ENCODE results near the gene SPTBN4. TPM values are rescaled to one million over a fixed set of nuclear protein-coding genes. Genes with fewer than 3 reads are reported as not detected.
"Not testable (repeated sequence)": the region's sequence is repeated elsewhere in the genome, so short reads cannot be mapped to it uniquely, and the experiment has no call there.

Gene SPTBN4
- total RNA-seq, 1 experiment from 2014 or later = 4.5 TPM

GRCh38 chr19:40433391-40434216 lies 33.2 kb upstream of the SPTBN4 start:
- DNase-seq (ENCODE audit: low spot score) = peak; percentile 74
- in situ Hi-C loops (cut with HindIII; ENCODE audit: low sequenced_read_pairs) = no loop called here

- no peak for DNase-seq (ENCODE audit: low spot score)
- in situ Hi-C loops (cut with HindIII; ENCODE audit: low sequenced_read_pairs) = no loop called here
Measured at GRCh38 chr19:40438284-40438683, 28.5 kb upstream of the SPTBN4 start.

GRCh38 chr19:40441719-40442253 lies 25.0 kb upstream of the SPTBN4 start:
- in situ Hi-C loops (cut with HindIII; ENCODE audit: low sequenced_read_pairs) = no loop called here
- no peak for DNase-seq (ENCODE audit: low spot score)

GRCh38 chr19:40442328-40443130 lies 24.3 kb upstream of the SPTBN4 start:
- no peak for DNase-seq (ENCODE audit: low spot score)
- in situ Hi-C loops (cut with HindIII; ENCODE audit: low sequenced_read_pairs) = no loop called here

- peak; percentile 99 for DNase-seq (ENCODE audit: low spot score)
- in situ Hi-C loops (cut with HindIII; ENCODE audit: low sequenced_read_pairs) = no loop called here
Measured at GRCh38 chr19:40443131-40443999, 23.4 kb upstream of the SPTBN4 start.

GRCh38 chr19:40444000-40444824 lies 22.6 kb upstream of the SPTBN4 start, which contains the start of gene SERTAD3:
SERTAD3 (minus strand) TSS chr19:40444335; CDS start chr19:40442080, 2,255 bp downstream.
- DNase-seq (ENCODE audit: low spot score) = peak; percentile 95
- in situ Hi-C loops (cut with HindIII; ENCODE audit: low sequenced_read_pairs) = no loop called here

- in situ Hi-C loops (cut with HindIII; ENCODE audit: low sequenced_read_pairs) = no loop called here
- no peak for DNase-seq (ENCODE audit: low spot score)
Measured at GRCh38 chr19:40444825-40445312, 21.9 kb upstream of the SPTBN4 start.

- DNase-seq (ENCODE audit: low spot score) = no peak
- in situ Hi-C loops (cut with HindIII; ENCODE audit: low sequenced_read_pairs) = no loop called here
Measured at GRCh38 chr19:40445780-40446262, 21.0 kb upstream of the SPTBN4 start.

GRCh38 chr19:40446263-40446784 lies 20.5 kb upstream of the SPTBN4 start:
- in situ Hi-C loops (cut with HindIII; ENCODE audit: low sequenced_read_pairs) = no loop called here
- no peak for DNase-seq (ENCODE audit: low spot score)

GRCh38 chr19:40449506-40449905 lies 17.3 kb upstream of the SPTBN4 start:
- in situ Hi-C loops (cut with HindIII; ENCODE audit: low sequenced_read_pairs) = no loop called here
- no peak for DNase-seq (ENCODE audit: low spot score)

GRCh38 chr19:40450664-40451063 lies 16.1 kb upstream of the SPTBN4 start:
- DNase-seq (ENCODE audit: low spot score) = no peak
- in situ Hi-C loops (cut with HindIII; ENCODE audit: low sequenced_read_pairs) = no loop called here

GRCh38 chr19:40452016-40452415 lies 14.8 kb upstream of the SPTBN4 start:
- in situ Hi-C loops (cut with HindIII; ENCODE audit: low sequenced_read_pairs) = no loop called here
- no peak for DNase-seq (ENCODE audit: low spot score)

GRCh38 chr19:40453151-40453735 lies 13.6 kb upstream of the SPTBN4 start:
- in situ Hi-C loops (cut with HindIII; ENCODE audit: low sequenced_read_pairs) = no loop called here
- DNase-seq (ENCODE audit: low spot score) = no peak

- in situ Hi-C loops (cut with HindIII; ENCODE audit: low sequenced_read_pairs); DNase-seq (ENCODE audit: low spot score): not testable (repeated sequence)
Measured at GRCh38 chr19:40453943-40454342, 12.9 kb upstream of the SPTBN4 start.

- in situ Hi-C loops (cut with HindIII; ENCODE audit: low sequenced_read_pairs) = no loop called here
- no peak for DNase-seq (ENCODE audit: low spot score)
Measured at GRCh38 chr19:40457048-40457447, 9.8 kb upstream of the SPTBN4 start.

- DNase-seq (ENCODE audit: low spot score) = no peak
- in situ Hi-C loops (cut with HindIII; ENCODE audit: low sequenced_read_pairs) = no loop called here
Measured at GRCh38 chr19:40457953-40458596, 8.7 kb upstream of the SPTBN4 start.

- in situ Hi-C loops (cut with HindIII; ENCODE audit: low sequenced_read_pairs) = no loop called here
- DNase-seq (ENCODE audit: low spot score) = no peak
Measured at GRCh38 chr19:40458597-40458974, 8.2 kb upstream of the SPTBN4 start.

Measured in G401 (cell line).